Fibroblast of mammary gland (primary cell): ENCODE results near the gene KCNJ6.

Source experiments
- DNase-seq: peaks from one replicate; pipeline ENCODE4 v3.0.0-alpha.2; 2010; ENCODE audit warnings: low read depth
- H3K4me3 ChIP-seq: 2 replicates; pipeline ENCODE4 v1.5.1; 2011; ENCODE audit warnings: low read depth, mild to moderate bottlenecking, low read length, moderate library complexity; ENCODE audit not compliant: control insufficient read depth
- CTCF ChIP-seq: conservative IDR thresholded peaks from 2 replicates; pipeline ENCODE4 v1.5.1; 2011; ENCODE audit warnings: low read depth, low read length, inconsistent platforms; ENCODE audit not compliant: control insufficient read depth, insufficient read depth

KCNJ6 gene

DNA sequence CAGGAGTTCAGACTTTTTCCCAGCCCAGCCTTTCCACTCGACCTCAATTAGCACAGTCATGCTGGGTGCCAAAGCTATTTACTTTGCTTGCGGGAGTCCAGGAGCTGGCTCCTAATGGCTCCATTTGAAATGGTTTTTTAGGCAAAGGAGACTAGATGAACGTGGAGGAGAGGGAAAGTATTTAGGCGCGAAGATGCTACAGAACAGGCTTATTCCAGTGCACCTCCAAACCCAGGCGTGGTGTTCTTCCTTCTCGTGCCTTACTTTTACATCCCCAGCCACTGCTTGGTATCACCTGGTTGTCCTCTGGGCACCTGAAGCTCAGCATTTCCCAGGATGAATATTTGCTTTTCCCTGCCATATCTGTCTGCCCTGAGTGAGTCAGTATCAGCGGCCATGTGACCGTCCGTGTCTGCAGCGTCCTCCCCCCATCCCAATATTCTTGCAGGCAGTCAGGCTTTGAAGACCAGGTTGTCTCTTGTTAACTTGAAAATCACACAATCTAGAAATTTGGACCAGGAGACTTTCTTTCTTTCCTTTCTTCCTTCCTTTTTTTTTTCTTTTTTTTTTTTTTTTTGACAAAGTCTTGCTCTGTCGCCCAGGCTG, 351.2 kb downstream of the KCNJ6 start:
- no peak for DNase-seq
- H3K4me3 ChIP-seq = peak overlapping the region; percentile 9
- no peak for TF ChIP-seq CTCF

DNA sequence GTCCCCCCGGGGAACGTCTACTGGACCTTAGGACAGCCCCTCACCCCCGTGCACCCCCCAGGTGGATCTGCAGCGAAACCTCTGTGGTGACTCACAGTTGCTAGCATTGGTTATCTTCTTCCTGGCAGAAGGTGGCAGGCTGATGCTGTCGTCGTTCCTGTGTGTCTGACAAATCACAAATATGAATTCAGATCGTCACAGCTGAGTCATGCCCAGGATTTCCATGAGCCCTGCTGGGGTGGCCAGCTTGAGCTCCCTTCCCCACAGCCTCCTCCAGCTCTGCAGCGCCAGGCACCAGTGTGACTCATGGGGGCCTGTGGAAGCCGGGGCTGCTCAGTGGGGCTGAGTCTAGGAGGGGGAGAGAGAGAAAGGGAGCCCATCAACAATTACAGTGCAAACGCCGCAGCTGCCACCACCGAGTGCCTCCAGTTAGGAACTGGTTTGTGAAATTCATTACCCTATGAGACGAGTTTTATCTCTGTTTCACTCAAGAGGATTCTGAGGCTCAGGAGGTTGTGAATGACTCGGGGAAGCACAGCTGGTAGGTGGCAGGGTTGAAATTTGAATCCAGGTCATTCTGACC, 351.8 kb downstream of the KCNJ6 start:
- DNase-seq = peak; percentile 99
- peak overlapping the region; percentile 66 for H3K4me3 ChIP-seq
- TF ChIP-seq CTCF = no peak

DNA sequence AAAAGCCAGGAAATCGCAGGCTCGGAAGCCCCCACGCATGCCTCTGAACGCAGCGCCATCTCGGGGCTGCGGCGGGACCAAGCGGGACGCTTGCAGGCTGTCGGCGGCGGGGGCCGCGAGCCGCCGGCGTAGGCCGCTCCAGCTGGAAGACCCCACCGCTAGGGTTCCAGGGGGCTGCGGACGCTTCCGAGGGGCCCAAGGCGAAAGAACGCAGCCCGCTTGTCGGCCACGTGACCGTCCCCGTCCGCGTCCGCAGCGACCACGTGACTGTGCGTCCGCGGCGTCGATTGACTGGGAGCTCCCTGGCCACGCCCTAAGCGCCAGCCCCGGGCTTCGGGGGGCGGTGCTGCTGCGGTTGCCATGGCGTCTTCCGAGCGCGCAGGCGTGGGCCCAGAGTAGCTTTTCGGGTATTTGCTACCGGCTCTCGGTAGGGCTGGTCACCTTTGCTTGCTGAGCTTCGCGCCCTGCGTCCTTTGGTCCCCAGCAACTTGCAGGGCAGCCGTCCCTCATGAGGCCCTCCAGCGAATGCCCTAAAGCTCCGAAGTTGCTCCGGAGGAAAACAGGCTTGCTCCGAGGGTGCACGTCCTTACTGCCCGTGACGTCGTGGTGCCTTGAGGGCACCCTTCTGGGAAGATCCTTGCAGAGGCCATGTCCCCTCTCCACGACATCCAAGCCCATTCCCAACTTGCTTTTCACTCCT, 352.5 kb downstream of the KCNJ6 start:
- DNase-seq = peak; percentile 90
- peak; percentile 16 for TF ChIP-seq CTCF
- peak overlapping the region; percentile 66 for H3K4me3 ChIP-seq

DNA sequence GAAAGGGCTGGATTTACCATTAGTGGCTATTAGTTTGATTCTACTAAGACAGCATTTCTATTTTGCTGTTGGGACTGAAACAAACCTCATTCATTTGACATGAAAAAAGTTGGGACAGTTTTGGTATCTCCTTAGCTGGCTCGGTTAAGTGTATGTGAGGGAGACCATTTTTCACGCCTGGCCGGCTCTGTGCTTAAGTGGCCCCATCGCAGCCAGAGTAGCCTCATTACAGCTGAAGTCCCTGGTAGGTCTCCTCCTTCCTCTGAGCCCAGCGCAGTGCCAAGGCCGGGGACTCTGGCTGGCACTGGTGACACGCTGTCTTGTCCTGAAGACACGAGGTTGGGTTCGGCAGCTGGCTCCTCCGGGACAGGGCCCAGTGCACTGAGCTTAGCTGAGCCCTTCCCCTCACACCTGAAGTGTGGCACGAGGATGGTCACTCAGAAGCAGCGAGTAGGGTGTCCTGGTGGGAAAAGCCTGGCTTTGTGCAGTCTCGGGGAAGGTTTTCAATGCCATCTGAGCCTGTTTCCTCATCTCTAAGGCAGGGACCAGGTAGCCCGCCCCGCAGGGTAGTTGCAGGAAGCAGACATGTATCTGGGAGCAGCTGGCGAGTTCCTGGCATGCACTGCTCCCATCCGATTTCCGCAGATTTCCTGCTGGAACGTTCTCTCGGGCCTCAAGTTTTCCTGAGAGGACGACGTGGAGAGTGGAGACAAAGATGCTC, 353.2 kb downstream of the KCNJ6 start:
- TF ChIP-seq CTCF = no peak
- peak overlapping the region; percentile 66 for H3K4me3 ChIP-seq
- DNase-seq = peak; percentile 19

- no peak for DNase-seq
- H3K4me3 ChIP-seq = no peak overlapping the region
- no peak for TF ChIP-seq CTCF
These were observed 354.0 kb downstream of the KCNJ6 start for GRCh38 chr21:37561941-37562919.

DNA sequence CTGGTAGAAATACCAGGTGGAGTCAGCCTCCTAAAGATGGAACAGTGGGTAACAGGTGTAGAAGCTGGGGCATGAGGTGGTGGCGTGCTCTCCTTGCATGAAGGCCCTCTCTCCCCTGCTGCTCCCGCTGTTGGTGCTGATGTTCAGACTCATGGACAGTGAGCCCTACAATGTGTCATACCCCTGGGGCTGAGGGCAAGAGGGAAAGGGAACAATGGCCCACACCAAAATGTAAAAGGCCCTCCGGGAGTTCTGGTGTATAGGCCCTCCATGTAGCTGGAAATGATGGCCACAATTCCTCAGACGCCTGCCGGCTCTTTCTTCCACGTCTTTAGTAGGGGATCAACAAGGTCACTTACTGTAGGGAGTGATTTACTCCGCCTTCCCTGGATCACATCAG, 354.8 kb downstream of the KCNJ6 start:
- DNase-seq = no peak
- no peak for TF ChIP-seq CTCF
- H3K4me3 ChIP-seq = no peak overlapping the region
